Astrocyte of the cerebellum (primary cell): Measurements from ENCODE around the gene ZFAND3.

ENCODE experiments used
- DNase-seq: peaks from one replicate; pipeline ENCODE4 v3.0.0-alpha.2; 2011; ENCODE audit warnings: low read depth
- H3K4me3 ChIP-seq: 2 replicates; pipeline ENCODE4 v1.5.1; 2011; ENCODE audit warnings: mild to moderate bottlenecking, low read depth, low read length, moderate library complexity
- in situ Hi-C: cut with HindIII; loops from 2 replicates; pipeline ENCODE4 v1.10.0; 2017; ENCODE audit warnings: low sequenced_read_pairs
- TF ChIP-seq, protein P1 (sequence below): IDR thresholded peaks from 2 replicates; pipeline ENCODE4 v1.5.1; 2012; ENCODE audit warnings: low read length, low read depth, moderate library complexity, mild to moderate bottlenecking; ENCODE audit errors: missing control alignments

The ZFAND3 gene

DNA sequence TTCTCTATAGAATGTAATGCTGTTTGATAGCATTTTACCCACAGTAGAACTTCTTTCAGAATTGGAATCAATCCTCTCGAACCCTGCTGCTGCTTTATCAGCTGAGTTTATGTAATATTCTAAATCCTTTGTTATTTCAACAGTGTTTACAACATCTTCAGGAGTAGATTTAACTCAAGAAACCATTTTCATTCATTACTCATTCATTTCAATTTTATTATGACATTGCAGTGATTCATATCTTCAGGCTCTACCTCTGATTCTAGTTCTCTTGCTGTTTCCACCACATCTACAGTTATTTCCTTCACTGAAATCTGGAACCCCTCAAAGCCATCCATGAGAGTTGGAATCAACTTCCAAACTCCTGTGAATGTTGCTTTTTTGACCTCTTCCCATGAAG, 93.7 kb downstream of the ZFAND3 start:
- TF ChIP-seq, protein P1, sequence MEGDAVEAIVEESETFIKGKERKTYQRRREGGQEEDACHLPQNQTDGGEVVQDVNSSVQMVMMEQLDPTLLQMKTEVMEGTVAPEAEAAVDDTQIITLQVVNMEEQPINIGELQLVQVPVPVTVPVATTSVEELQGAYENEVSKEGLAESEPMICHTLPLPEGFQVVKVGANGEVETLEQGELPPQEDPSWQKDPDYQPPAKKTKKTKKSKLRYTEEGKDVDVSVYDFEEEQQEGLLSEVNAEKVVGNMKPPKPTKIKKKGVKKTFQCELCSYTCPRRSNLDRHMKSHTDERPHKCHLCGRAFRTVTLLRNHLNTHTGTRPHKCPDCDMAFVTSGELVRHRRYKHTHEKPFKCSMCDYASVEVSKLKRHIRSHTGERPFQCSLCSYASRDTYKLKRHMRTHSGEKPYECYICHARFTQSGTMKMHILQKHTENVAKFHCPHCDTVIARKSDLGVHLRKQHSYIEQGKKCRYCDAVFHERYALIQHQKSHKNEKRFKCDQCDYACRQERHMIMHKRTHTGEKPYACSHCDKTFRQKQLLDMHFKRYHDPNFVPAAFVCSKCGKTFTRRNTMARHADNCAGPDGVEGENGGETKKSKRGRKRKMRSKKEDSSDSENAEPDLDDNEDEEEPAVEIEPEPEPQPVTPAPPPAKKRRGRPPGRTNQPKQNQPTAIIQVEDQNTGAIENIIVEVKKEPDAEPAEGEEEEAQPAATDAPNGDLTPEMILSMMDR, result no peak
- in situ Hi-C loops, result no loop called here
- no peak for DNase-seq

DNA sequence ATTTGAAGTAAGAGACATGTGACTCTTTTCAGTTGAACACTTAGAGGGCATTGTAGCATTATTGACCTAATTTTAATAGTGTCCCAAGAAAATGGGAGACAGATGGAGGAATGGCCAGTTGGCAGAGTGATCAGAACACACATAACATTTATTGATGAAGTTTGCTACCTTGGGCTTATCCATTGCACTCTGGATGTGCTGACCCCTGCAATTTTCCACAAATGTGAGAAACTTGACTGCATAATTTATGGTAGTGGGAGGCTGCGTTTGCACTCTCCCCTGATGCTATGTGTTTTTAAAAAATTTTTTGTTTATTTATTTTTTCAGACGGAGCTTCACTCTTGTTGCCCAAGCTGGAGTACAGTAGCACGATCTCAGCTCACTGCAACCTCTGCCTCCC, 95.9 kb downstream of the ZFAND3 start:
- in situ Hi-C loops, result no loop called here
- TF ChIP-seq, protein P1, result no peak
- DNase-seq, result no peak
- no peak overlapping the region for H3K4me3 ChIP-seq

More for the DNA sequence above, 93.7 kb downstream of the ZFAND3 start:
- no peak overlapping the region for H3K4me3 ChIP-seq

DNA sequence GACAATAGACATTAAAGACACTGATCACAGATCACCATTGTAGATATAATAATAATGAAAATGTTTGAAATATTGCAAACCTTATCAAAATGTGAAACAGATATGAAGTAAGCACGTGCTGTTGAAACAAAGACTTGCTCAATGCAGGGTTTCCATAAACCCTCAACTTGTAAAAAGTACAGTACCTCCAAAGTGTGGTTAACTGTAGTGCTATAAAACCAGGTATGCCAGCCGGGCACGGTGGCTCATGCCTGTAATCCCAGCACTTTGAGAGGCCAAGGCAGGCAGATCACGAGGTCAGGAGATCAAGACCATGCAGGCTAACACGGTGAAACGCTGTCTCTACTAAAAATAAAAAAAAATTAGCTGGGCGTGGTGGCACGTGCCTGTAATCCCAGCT, 96.6 kb downstream of the ZFAND3 start:
- in situ Hi-C loops, result no loop called here
- TF ChIP-seq, protein P1, result no peak
- H3K4me3 ChIP-seq, result no peak overlapping the region
- DNase-seq, result no peak

DNA sequence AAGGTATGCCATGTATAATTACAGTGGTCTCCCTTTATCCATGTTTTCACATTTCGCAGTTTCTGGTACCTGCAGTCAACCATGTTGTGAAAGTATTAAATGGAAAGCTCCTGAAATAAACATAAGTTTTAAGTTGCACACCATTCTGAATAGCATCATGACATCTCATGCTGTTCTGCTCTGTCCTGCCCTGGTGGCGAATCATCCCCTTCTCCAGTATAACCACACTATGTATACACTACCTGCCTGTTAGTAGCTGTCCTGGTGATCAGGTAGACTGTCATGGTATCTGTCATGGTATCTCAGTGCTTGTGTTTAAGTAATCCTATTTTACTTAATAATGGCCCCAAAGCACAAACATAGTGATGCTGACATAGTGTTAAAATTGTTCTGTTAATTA, 97.1 kb downstream of the ZFAND3 start:
- in situ Hi-C loops, result no loop called here
- no peak for DNase-seq
- TF ChIP-seq, protein P1, result no peak
- no peak overlapping the region for H3K4me3 ChIP-seq

DNA sequence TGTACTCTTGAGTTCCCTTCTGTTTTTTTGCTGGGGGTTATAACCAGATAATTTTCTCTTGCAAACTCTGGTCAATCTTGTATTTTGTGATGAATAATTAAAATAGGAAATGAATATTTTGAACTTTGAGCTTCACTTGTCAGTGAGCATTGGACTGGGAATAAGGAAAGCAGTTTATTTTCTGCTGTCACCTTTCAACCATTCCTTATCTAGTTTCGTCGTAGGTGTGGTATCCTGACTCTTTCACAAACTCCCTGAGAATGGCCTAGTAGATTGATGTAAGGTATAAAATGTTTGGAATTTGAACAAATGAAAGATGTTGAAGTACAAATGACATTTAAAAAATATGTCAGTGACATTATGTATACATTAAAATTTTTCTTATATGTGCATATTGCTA, 98.0 kb downstream of the ZFAND3 start:
- in situ Hi-C loops, result no loop called here

DNA sequence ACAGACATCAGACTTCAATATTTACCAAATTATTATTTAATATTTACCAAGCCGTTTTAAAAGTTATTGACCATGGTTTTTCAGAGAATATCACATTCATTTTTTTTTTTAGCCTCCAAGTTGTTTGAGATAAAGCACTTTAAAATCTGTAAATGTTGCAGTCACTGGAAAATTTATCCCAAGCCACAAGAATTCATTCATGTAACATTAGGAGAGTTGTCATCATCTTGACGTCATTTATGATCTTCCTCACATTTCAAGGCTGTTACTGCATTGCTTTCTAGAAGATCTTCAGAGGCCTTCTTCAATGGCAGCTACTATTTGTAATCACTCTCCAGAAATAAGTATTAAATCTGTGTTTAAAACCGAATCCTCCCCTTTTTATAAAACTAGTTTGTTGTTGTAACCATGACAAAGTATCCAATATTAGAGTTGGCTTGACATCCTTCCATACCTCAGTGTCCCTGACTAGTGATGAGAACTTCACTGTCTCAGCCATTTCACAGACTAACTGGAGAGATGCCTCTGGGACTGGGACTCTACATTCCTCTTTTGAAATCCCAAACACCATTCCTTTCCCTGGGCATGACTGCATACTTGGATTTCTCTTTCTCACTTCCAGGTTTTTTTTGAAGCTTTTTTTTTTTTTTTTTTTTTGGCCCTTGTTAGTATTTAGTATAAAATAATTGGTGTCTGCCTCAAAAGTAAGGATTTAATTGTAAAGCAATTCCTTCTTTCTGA, 100.1 kb downstream of the ZFAND3 start:
- in situ Hi-C loops, result no loop called here
- H3K4me3 ChIP-seq, result no peak overlapping the region
- no peak for DNase-seq
- TF ChIP-seq, protein P1, result no peak

More for the DNA sequence above, 98.0 kb downstream of the ZFAND3 start:
- no peak for DNase-seq
- H3K4me3 ChIP-seq, result no peak overlapping the region
- TF ChIP-seq, protein P1, result no peak
